ENCODE measurements around the gene NBPF14. TPM values are rescaled to one million over a fixed set of nuclear protein-coding genes. Genes with fewer than 3 reads are reported as not detected.

NBPF14 gene
- total RNA-seq, 1 donor from 2014 or later = 37.3 TPM

Other genes with a start within 250 kb of the NBPF14 start
- not detected in 2 replicates for gene PPIAL4G, start 112.7 kb downstream of the NBPF14 start, total RNA-seq
- 7.6 and 11.6 TPM in 2 replicates for gene NUDT4B, start 152.8 kb upstream of the NBPF14 start, total RNA-seq
- gene PDE4DIP, start 248.4 kb upstream of the NBPF14 start, total RNA-seq = 52.6 and 173 TPM in 2 replicates

Data from renal cortical epithelial cell (primary cell).